WI38 (cell line): ENCODE results near the gene LRIG3.

ENCODE experiments used
- H3K4me3 ChIP-seq: 2 replicates; pipeline ENCODE4 v1.5.1; 2011; ENCODE audit warnings: low read depth, mild to moderate bottlenecking, control low read depth, low read length
- TF ChIP-seq, protein P1 (sequence below): IDR thresholded peaks from 2 replicates; pipeline ENCODE4 v1.5.1; 2012; ENCODE audit warnings: low read depth, mild to moderate bottlenecking, control low read depth, low read length

Gene LRIG3

DNA sequence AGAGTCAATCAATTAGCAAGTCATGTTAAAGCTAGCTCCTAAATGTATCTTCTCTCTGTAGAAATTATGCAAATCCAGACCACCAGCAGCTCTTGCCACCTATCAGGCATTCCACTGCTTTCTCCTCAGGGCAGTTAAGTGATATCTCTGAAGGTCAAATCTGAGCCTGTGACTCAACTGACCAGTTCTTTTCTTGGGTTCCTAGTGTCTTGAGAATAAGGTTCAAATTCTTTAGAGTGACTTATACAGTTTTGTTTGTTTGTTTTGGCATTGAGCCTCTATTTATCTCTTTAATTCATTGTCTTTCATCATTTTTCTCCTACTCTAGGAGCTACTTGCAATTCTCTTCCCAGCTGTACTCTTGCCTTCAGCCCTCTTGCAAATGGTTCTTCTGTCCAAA lies 2.5 kb upstream of the LRIG3 start:
- H3K4me3 ChIP-seq, result no peak overlapping the region
- TF ChIP-seq, protein P1, sequence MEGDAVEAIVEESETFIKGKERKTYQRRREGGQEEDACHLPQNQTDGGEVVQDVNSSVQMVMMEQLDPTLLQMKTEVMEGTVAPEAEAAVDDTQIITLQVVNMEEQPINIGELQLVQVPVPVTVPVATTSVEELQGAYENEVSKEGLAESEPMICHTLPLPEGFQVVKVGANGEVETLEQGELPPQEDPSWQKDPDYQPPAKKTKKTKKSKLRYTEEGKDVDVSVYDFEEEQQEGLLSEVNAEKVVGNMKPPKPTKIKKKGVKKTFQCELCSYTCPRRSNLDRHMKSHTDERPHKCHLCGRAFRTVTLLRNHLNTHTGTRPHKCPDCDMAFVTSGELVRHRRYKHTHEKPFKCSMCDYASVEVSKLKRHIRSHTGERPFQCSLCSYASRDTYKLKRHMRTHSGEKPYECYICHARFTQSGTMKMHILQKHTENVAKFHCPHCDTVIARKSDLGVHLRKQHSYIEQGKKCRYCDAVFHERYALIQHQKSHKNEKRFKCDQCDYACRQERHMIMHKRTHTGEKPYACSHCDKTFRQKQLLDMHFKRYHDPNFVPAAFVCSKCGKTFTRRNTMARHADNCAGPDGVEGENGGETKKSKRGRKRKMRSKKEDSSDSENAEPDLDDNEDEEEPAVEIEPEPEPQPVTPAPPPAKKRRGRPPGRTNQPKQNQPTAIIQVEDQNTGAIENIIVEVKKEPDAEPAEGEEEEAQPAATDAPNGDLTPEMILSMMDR, result no peak

DNA sequence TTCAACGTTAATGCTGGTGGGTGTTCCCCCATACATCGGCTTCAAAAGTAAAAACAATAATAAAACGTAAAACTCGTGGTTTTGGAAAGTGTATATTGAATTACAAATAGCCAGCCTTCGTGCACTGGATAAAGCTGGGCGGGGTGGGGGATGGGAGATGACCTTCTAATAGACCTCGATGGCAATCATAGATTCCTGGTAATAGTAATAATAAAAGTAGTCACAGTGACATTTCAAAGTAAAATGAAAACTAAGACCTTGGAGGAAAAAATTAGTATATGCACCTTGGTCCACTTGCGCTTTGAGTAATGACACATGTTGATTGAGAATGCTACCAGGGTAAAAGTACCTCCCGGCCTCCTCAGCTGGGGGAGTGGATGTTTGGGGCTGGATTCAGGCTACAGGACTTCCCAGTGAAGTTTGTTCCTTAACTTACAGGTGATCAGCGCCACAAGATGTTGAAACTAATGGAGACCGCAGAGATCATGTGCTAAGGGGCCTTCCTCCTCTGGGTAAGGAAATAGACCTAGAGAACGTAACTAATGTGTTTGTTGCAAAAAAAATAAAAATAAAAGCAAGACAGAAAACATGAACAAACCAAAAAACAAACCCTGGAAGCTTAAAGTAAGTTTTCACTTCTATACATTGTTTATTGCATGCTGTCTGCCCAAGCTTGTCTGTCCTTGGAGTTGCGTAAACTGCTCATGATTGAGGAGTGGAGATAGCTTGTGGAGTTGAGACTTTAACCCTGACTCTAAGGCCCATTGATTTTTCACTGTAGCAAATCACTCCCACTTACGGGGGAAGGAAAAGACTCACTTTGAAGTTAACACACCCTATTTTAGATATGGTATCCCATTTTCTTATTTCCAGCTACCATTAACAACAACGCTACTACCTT lies 907 bp upstream of the LRIG3 start:
- peak overlapping the region; percentile 97 for H3K4me3 ChIP-seq
- TF ChIP-seq, protein P1, result no peak

DNA sequence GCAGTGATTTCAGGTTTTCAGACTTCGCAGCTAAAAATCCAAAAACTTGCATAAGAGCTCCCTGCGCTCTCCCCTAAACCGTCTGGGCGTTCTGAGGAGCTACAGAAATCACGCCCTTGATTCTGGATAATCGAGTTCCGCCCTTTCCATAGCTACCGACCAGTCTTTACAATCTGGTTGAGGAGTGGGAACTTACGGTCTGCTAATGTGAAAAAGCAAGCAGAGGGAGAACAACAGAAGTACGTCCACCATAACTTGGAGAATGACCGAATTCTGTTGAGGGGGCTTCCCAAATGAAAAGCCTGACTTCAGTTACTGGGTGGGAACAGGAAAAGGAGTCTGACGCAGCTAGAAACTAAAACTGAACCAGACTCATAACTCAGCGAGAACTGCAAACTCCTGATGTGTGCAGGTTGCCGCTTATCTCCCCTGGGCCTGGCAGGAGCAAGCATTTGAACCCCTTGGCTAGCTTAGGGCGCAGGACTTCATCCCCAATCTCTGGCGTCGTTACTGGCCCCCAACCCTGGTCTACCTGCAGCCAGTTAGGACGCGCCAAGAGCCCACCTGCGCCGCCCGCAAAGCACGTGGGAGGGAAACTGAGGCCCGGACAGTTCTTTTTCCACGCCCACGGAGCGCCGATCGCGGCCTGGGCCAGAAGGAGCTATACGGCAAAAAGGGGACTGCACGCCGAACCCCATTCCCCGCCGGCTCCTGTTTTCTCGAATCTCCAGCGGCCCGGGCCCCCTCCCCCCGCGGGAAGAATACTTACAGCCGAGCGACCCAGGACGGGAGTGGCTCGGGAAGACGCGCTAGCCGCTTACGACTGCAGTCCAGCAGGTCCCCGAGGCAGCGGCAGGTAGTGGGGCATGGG lies 838 bp downstream of the LRIG3 start:
- H3K4me3 ChIP-seq, result peak overlapping the region; percentile 97
- TF ChIP-seq, protein P1, result no peak

DNA sequence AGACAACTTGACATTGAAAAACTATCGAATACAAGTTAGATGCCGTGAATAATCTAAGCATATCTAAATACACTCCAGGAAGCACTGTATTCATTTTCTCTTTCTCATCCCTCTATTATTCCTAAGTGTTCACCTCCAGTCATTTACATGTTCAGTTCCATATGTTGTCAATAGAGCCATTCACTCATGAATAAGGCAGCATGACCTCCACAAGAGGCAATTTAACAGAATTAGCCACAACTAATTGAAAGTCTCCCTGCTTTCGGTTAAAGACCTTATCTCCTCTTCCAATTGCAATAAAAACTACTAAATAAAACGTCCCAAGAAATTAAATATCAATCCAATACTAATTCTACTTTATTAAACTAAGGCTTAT lies 1.8 kb downstream of the LRIG3 start:
- peak overlapping the region; percentile 97 for H3K4me3 ChIP-seq
- TF ChIP-seq, protein P1, result no peak

DNA sequence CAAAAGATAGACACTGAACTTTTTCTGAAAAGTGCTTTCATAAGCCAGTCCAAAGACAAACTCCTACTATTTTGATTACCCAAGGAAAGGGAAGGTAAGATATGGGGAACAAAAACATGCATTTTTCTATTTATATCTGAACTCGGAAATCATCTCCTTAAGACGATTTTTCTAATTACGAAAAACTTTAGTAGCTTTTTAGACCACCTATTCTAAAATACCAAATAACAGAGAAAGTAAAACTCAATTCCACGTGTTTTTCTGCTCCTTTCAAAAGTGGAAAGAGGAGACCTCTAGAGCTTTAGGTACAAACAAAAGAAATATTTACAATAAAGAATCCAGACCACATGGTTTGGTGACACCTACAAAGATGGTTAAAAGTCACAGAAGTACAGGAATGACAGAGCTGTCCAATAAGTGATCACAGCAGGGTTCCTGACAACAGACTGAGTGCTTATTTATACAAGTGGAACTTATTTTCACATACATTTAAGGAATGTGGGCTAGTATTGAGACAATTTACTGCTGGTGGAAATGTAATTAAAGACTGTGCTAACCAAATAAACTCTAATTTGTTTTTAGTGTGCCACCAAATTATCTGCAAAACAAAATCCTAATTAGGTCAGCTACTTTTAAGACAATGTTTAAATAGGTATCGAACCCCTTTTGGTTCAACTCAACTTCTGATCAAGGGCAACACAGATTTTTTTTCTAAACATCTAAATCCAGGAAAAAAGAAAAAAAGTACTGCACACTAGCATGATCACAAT lies 2.4 kb downstream of the LRIG3 start:
- TF ChIP-seq, protein P1, result no peak
- H3K4me3 ChIP-seq, result peak overlapping the region; percentile 97

DNA sequence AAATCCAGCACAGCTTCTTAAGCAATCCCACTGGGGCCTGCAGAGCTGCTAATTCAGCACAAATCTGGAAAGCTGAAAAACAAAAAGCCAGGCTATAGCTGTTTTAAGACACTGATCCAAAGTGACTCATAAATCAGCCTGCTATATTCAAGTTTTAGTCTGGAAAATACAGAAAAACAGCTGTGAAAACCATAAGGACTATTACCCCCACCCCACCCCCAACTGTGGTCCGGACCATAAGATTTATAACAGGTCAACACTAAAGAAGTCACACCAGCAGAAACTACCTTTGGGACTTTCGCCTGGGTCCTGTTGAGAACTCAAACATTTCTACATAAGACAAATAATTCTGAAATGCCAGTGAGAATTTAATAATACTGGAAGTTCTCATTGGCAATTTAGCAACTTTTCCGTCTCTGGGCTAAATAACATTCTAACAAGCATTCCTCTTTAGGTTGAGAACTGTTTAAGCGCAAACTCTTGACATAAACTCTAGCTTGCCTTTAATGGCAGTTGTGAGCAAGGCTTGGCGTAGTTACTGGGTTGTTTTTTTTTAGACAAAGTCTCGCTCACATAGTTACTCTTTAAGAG lies 3.3 kb downstream of the LRIG3 start:
- H3K4me3 ChIP-seq, result peak overlapping the region; percentile 97
- TF ChIP-seq, protein P1, result no peak
